ENCODE measurements around the gene GSG1L. TPM values are rescaled to one million over a fixed set of nuclear protein-coding genes. Genes with fewer than 3 reads are reported as not detected.

The GSG1L gene
- polyA plus RNA-seq, 1 donor (not counting 4 experiments of a cell fraction or from before 2014, with no cell fraction given) = not detected

GRCh38 chr16:28107232-28107631 is 43.7 kb upstream of the GSG1L start:
- TF ChIP-seq EZH2 (IDR thresholded peaks at IDR 0.05; ENCODE audit: low read length) (no peak), CTCF (optimal IDR thresholded peaks at IDR 0.05 in 1 of 3, IDR thresholded peaks at IDR 0.05 in 1 of 3, conservative IDR thresholded peaks at IDR 0.05 in 1 of 3; ENCODE audit: extremely low read depth in 1 of 3, insufficient read depth in 2 of 3, low read length in 3 of 3) (no peak)
- H3K79me2 ChIP-seq (ENCODE audit: control insufficient read depth, insufficient read depth, low read length) = peaks cover 7% of the 10 kb centered on the region
- dilution Hi-C loops (cut with MboI; ENCODE audit: extremely low pct_ligation_motif_present, low sequenced_read_pairs) = no loop called here
- H3K9me1 ChIP-seq (ENCODE audit: control insufficient read depth, extremely low read depth, insufficient read depth, low read length) = peaks cover 4% of the 10 kb centered on the region
- no peak overlapping the region for H3K4me3 ChIP-seq (ENCODE audit: control insufficient read depth in 2 of 3, extremely low read depth in 1 of 3, insufficient read depth in 2 of 3, low read depth in 1 of 3, low read length in 3 of 3)
- no peak overlapping the region for H3K27ac ChIP-seq (ENCODE audit: control insufficient read depth, insufficient read depth, low read length)
- no peak overlapping the region for H2AFZ ChIP-seq (ENCODE audit: control insufficient read depth, low read length)
- H3K36me3 ChIP-seq (ENCODE audit: control insufficient read depth in 2 of 2, extremely low read depth in 1 of 2, insufficient read depth in 2 of 2, low read length in 2 of 2) = peaks cover 54 to 63% of the 10 kb centered on the region in 2 experiments
- H3K4me2 ChIP-seq (ENCODE audit: control insufficient read depth, extremely low read depth, insufficient read depth, low read depth, low read length) = no peak overlapping the region
- H3K9ac ChIP-seq (ENCODE audit: control insufficient read depth, extremely low read depth, insufficient read depth, low read length) = no peak overlapping the region
- no peaks in the 10 kb centered on the region for H3K27me3 ChIP-seq (ENCODE audit: control insufficient read depth, extremely low read depth, insufficient read depth, low read length)
- H3K4me1 ChIP-seq (ENCODE audit: control insufficient read depth, extremely low read depth, insufficient read depth, low read length) = peaks cover 11% of the 10 kb centered on the region
- no peak for DNase-seq (ENCODE audit: low read depth, low spot score)
- peaks cover 10% of the 10 kb centered on the region for H4K20me1 ChIP-seq (ENCODE audit: control insufficient read depth, extremely low read depth, insufficient read depth, low read length)
- H3K9me3 ChIP-seq (ENCODE audit: control insufficient read depth, low read depth, low read length) = no peaks in the 10 kb centered on the region
- FAIRE-seq = no peak

- no peak overlapping the region for H3K27ac ChIP-seq (ENCODE audit: control insufficient read depth, insufficient read depth, low read length)
Measured at GRCh38 chr16:28106467-28107215, 43.1 kb upstream of the GSG1L start.

More at GRCh38 chr16:28106467-28107215, 43.1 kb upstream of the GSG1L start:
- Histone ChIP-seq H4K20me1 (ENCODE audit: control insufficient read depth, extremely low read depth, insufficient read depth, low read length) (peaks cover 10% of the 10 kb centered on the region), H3K36me3 (ENCODE audit: control insufficient read depth in 2 of 2, extremely low read depth in 1 of 2, insufficient read depth in 2 of 2, low read length in 2 of 2) (peaks cover 50 to 64% of the 10 kb centered on the region in 2 experiments), H3K9me1 (ENCODE audit: control insufficient read depth, extremely low read depth, insufficient read depth, low read length) (peaks cover 4% of the 10 kb centered on the region), H3K9me3 (ENCODE audit: control insufficient read depth, low read depth, low read length) (no peaks in the 10 kb centered on the region), H2AFZ (ENCODE audit: control insufficient read depth, low read length) (no peak overlapping the region), H3K79me2 (ENCODE audit: control insufficient read depth, insufficient read depth, low read length) (peaks cover 7% of the 10 kb centered on the region), H3K9ac (ENCODE audit: control insufficient read depth, extremely low read depth, insufficient read depth, low read length) (no peak overlapping the region), H3K4me1 (ENCODE audit: control insufficient read depth, extremely low read depth, insufficient read depth, low read length) (peaks cover 11% of the 10 kb centered on the region), H3K4me2 (ENCODE audit: control insufficient read depth, extremely low read depth, insufficient read depth, low read depth, low read length) (no peak overlapping the region), H3K27me3 (ENCODE audit: control insufficient read depth, extremely low read depth, insufficient read depth, low read length) (no peaks in the 10 kb centered on the region), H3K4me3 (ENCODE audit: control insufficient read depth in 2 of 3, extremely low read depth in 1 of 3, insufficient read depth in 2 of 3, low read depth in 1 of 3, low read length in 3 of 3) (no peak overlapping the region)
- FAIRE-seq = no peak
- no peak for TF ChIP-seq EZH2 (IDR thresholded peaks at IDR 0.05; ENCODE audit: low read length)
- no peak for TF ChIP-seq CTCF (optimal IDR thresholded peaks at IDR 0.05 in 1 of 3, IDR thresholded peaks at IDR 0.05 in 1 of 3, conservative IDR thresholded peaks at IDR 0.05 in 1 of 3; ENCODE audit: extremely low read depth in 1 of 3, insufficient read depth in 2 of 3, low read length in 3 of 3)
- DNase-seq (ENCODE audit: low read depth, low spot score) = no peak
- dilution Hi-C loops (cut with MboI; ENCODE audit: extremely low pct_ligation_motif_present, low sequenced_read_pairs) = no loop called here

Measured in keratinocyte (primary cell).